PC-9 (cell line): Measurements from ENCODE around the gene CCSAP. TPM values are rescaled to one million over a fixed set of nuclear protein-coding genes. Genes with fewer than 3 reads are reported as not detected.

Experiments used
- BruUV-seq: library from RNA; stranded (reverse); fragments of 400-500 nt; replicated peaks from 2 replicates; lab custom pipeline; 2021; lab: Mats Ljungman, UMichigan
- CTCF ChIA-PET: fragments of 300-600 bp; sonication (Branson Sonifier 250); formaldehyde crosslinking; loops from one replicate; lab custom pipeline; 2022; ENCODE audit warnings: antibody characterized with exemption; lab: Charles Lee
- POLR2A ChIA-PET: fragments of 300-600 bp; sonication (Branson Sonifier 250); formaldehyde crosslinking; loops from one replicate; lab custom pipeline; 2022; ENCODE audit warnings: antibody characterized with exemption; ENCODE audit not compliant: unreplicated experiment; lab: Charles Lee
- DNase-seq, 2 experiments: peaks; one replicate each; pipeline versions ENCODE4 v3.0.0 to v3.0.0-alpha.2; 2015 to 2022; ENCODE audit warnings: mixed read lengths in 1 of 2
- H2AFZ ChIP-seq: fragments of 200-600 bp; sonication (generic); 2 replicates; pipeline ENCODE4 v1.8.1; 2017; ENCODE audit warnings: antibody characterized with exemption
- H3F3A ChIP-seq: fragments of 200-600 bp; sonication (generic); 2 replicates; pipeline ENCODE4 v1.8.1; 2017; ENCODE audit warnings: antibody characterized with exemption, mild to moderate bottlenecking, low read depth; ENCODE audit not compliant: insufficient read depth
- H3K27ac ChIP-seq: fragments of 200-600 bp; sonication (generic); 2 replicates; pipeline ENCODE4 v1.6.1; 2016; ENCODE audit warnings: mixed run types
- H3K27me3 ChIP-seq: fragments of 200-600 bp; sonication (generic); 2 replicates; pipeline ENCODE4 v1.6.1; 2016; ENCODE audit warnings: low read depth, mixed run types; ENCODE audit not compliant: insufficient read depth
- H3K36me3 ChIP-seq: fragments of 200-600 bp; sonication (generic); 2 replicates; pipeline ENCODE4 v1.6.1; 2016; ENCODE audit warnings: low read depth, mixed run types
- H3K4me1 ChIP-seq: fragments of 200-600 bp; sonication (generic); replicated peaks from 2 replicates; pipeline ENCODE4 v1.6.1; 2016; ENCODE audit warnings: mixed run types; ENCODE audit not compliant: insufficient read depth
- H3K4me2 ChIP-seq: fragments of 200-600 bp; sonication (generic); 2 replicates; pipeline ENCODE4 v1.6.1; 2017; ENCODE audit warnings: mixed run types
- H3K4me3 ChIP-seq: fragments of 200-600 bp; sonication (generic); 2 replicates; pipeline ENCODE4 v1.6.1; 2016; ENCODE audit warnings: mixed run types
- H3K79me2 ChIP-seq: fragments of 200-600 bp; sonication (generic); 2 replicates; pipeline ENCODE4 v1.6.1; 2017; ENCODE audit warnings: low read depth, mixed run types
- H3K9me2 ChIP-seq: fragments of 200-600 bp; sonication (generic); 2 replicates; pipeline ENCODE4 v1.8.1; 2017; ENCODE audit warnings: mild to moderate bottlenecking; ENCODE audit not compliant: insufficient read depth
- H3K9me3 ChIP-seq: fragments of 200-600 bp; sonication (generic); 2 replicates; pipeline ENCODE4 v1.8.1; 2016; ENCODE audit warnings: low read depth; ENCODE audit not compliant: insufficient read depth
- H4K20me1 ChIP-seq: fragments of 200-600 bp; sonication (generic); 2 replicates; pipeline ENCODE4 v1.8.1; 2017; ENCODE audit not compliant: insufficient read depth
- EZH2 ChIP-seq: fragments of 200-600 bp; sonication (generic); IDR thresholded peaks from 2 replicates; pipeline ENCODE4 v1.8.0; 2017; ENCODE audit warnings: antibody characterized with exemption, low read depth
- intact Hi-C: fragments of 100-400 bp; cut with micrococcal nuclease; formaldehyde crosslinking; loops from one replicate; pipeline ENCODE4 v1.10.0; 2022; ENCODE audit not compliant: unreplicated experiment
- total RNA-seq: library from RNA; stranded (reverse); gene quantifications from 2 replicates; pipeline ENCODE4 v1.2.3, GENCODE V29; 2021
- TF ChIP-seq, protein P1 (sequence below): fragments of 200-600 bp; sonication (generic); conservative IDR thresholded peaks from 2 replicates; pipeline ENCODE4 v1.6.1; 2017; ENCODE audit warnings: mixed run types, antibody characterized with exemption, mild to moderate bottlenecking, moderate library complexity

The CCSAP gene
- total RNA-seq, 1 experiment from 2014 or later = 6.7 TPM

GRCh38 chr1:229355661-229356060, 12.8 kb upstream of the CCSAP start:
- peaks cover 8% of the 10 kb centered on the region; the same call in 1 of the 2 replicates for H3K9me3 ChIP-seq
- H4K20me1 ChIP-seq = no peaks in the 10 kb centered on the region
- no peak for DNase-seq
- no peak overlapping the region for H3K4me2 ChIP-seq
- no TSS peak for BruUV-seq
- no peak overlapping the region for H3K4me3 ChIP-seq
- POLR2A ChIA-PET = no interaction called here
- H3K4me1 ChIP-seq = no peaks in the 10 kb centered on the region
- H3K27me3 ChIP-seq = peaks cover 54% of the 10 kb centered on the region
- no peaks in the 10 kb centered on the region for H3K79me2 ChIP-seq
- no peaks in the 10 kb centered on the region for H3K36me3 ChIP-seq
- CTCF ChIA-PET = no interaction called here
- no peaks in the 10 kb centered on the region for H3K9me2 ChIP-seq
- intact Hi-C loops = no loop called here
- no peak overlapping the region for H2AFZ ChIP-seq
- H3F3A ChIP-seq = no peaks in the 10 kb centered on the region
- H3K27ac ChIP-seq = no peak overlapping the region
- TF ChIP-seq EZH2 = no peak
- TF ChIP-seq, protein P1, sequence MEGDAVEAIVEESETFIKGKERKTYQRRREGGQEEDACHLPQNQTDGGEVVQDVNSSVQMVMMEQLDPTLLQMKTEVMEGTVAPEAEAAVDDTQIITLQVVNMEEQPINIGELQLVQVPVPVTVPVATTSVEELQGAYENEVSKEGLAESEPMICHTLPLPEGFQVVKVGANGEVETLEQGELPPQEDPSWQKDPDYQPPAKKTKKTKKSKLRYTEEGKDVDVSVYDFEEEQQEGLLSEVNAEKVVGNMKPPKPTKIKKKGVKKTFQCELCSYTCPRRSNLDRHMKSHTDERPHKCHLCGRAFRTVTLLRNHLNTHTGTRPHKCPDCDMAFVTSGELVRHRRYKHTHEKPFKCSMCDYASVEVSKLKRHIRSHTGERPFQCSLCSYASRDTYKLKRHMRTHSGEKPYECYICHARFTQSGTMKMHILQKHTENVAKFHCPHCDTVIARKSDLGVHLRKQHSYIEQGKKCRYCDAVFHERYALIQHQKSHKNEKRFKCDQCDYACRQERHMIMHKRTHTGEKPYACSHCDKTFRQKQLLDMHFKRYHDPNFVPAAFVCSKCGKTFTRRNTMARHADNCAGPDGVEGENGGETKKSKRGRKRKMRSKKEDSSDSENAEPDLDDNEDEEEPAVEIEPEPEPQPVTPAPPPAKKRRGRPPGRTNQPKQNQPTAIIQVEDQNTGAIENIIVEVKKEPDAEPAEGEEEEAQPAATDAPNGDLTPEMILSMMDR = no peak

- no peak for TF ChIP-seq EZH2
- TF ChIP-seq, protein P1 = no peak
- Histone ChIP-seq H3K79me2 (no peaks in the 10 kb centered on the region), H2AFZ (no peak overlapping the region), H3K4me3 (no peak overlapping the region), H3K27me3 (peaks cover 40% of the 10 kb centered on the region; the same call in 1 of the 2 replicates), H3K4me1 (no peaks in the 10 kb centered on the region), H3K9me2 (no peaks in the 10 kb centered on the region), H3K9me3 (peaks cover 8% of the 10 kb centered on the region; the same call in 1 of the 2 replicates), H3K36me3 (no peaks in the 10 kb centered on the region), H3K27ac (no peak overlapping the region), H3F3A (no peaks in the 10 kb centered on the region), H4K20me1 (no peaks in the 10 kb centered on the region), H3K4me2 (no peak overlapping the region)
- ChIA-PET CTCF (no interaction called here), POLR2A (no interaction called here)
- DNase-seq = no peak
- no TSS peak for BruUV-seq
- intact Hi-C loops = no loop called here
Observed at GRCh38 chr1:229354226-229354625, 11.4 kb upstream of the CCSAP start.

DNA sequence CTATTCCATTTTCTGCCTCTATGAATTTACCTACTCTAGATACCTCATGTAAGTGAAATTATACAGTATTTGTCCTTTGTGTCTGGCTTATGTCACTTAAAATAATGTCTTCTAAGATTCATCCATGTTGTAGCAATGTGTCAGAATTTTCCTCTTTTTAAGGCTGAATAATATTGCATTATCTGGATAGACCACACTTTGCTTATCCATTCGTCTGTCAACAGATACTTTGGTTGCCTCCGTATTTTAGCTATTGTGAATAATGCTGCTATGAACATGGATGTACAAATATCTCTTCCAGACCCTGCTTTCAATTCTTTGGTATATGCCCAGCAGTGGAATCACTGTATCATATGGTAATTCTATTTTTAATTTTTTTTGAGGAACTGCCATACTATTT, 10.1 kb upstream of the CCSAP start:
- no peak for DNase-seq
- POLR2A ChIA-PET = no interaction called here
- no peak overlapping the region for H3K4me2 ChIP-seq
- CTCF ChIA-PET = no interaction called here
- BruUV-seq = no TSS peak
- no peaks in the 10 kb centered on the region for H3K36me3 ChIP-seq
- peaks cover 8% of the 10 kb centered on the region; the same call in 1 of the 2 replicates for H3K9me3 ChIP-seq
- H3K27ac ChIP-seq = no peak overlapping the region
- no peak overlapping the region for H3K4me3 ChIP-seq
- no peak overlapping the region for H2AFZ ChIP-seq
- intact Hi-C loops = no loop called here
- no peaks in the 10 kb centered on the region for H4K20me1 ChIP-seq
- TF ChIP-seq, protein P1 = no peak
- TF ChIP-seq EZH2 = no peak
- no peaks in the 10 kb centered on the region for H3K9me2 ChIP-seq
- H3F3A ChIP-seq = no peaks in the 10 kb centered on the region
- no peaks in the 10 kb centered on the region for H3K4me1 ChIP-seq
- H3K27me3 ChIP-seq = peaks cover 34% of the 10 kb centered on the region; the same call in 1 of the 2 replicates
- no peaks in the 10 kb centered on the region for H3K79me2 ChIP-seq
